Calu3 (cell line): ENCODE measurements around the gene FZD7. TPM values are rescaled to one million over a fixed set of nuclear protein-coding genes. Genes with fewer than 3 reads are reported as not detected.

Source experiments
- BruUV-seq: library from RNA; stranded (reverse); fragments of 400-500 nt; replicated peaks from 2 replicates; lab custom pipeline; 2021; lab: Mats Ljungman, UMichigan
- CTCF ChIA-PET: fragments of 300-600 bp; sonication (Branson Sonifier 250); formaldehyde crosslinking; loops from one replicate; lab custom pipeline; 2022; ENCODE audit warnings: antibody characterized with exemption; lab: Charles Lee
- DNase-seq: peaks from one replicate; pipeline ENCODE4 v3.0.0; 2022
- H3K27ac Mint-ChIP-seq: one replicate; pipeline ENCODE4 v1.8.0; 2022; ENCODE audit warnings: mixed read lengths; ENCODE audit not compliant: unreplicated experiment
- H3K27me3 Mint-ChIP-seq: one replicate; pipeline ENCODE4 v1.8.0; 2022; ENCODE audit warnings: mixed read lengths; ENCODE audit not compliant: unreplicated experiment
- H3K36me3 Mint-ChIP-seq: one replicate; pipeline ENCODE4 v1.8.0; 2022; ENCODE audit warnings: mild to moderate bottlenecking, moderate library complexity, mixed read lengths; ENCODE audit not compliant: insufficient read depth, unreplicated experiment
- H3K4me1 Mint-ChIP-seq: one replicate; pipeline ENCODE4 v1.8.0; 2022; ENCODE audit warnings: mild to moderate bottlenecking, low read depth, mixed read lengths; ENCODE audit not compliant: unreplicated experiment
- H3K4me3 Mint-ChIP-seq: one replicate; pipeline ENCODE4 v1.8.0; 2022; ENCODE audit warnings: mild to moderate bottlenecking, low read depth, moderate library complexity, mixed read lengths; ENCODE audit not compliant: unreplicated experiment
- H3K9me3 Mint-ChIP-seq: one replicate; pipeline ENCODE4 v1.8.0; 2022; ENCODE audit warnings: low read depth, mixed read lengths; ENCODE audit not compliant: unreplicated experiment
- CTCF ChIP-seq: fragments of 200-600 bp; IDR thresholded peaks from one replicate; pipeline ENCODE4 v1.8.0; 2022; ENCODE audit warnings: antibody characterized with exemption; ENCODE audit not compliant: unreplicated experiment
- intact Hi-C: fragments of 100-400 bp; cut with micrococcal nuclease; formaldehyde crosslinking; loops from one replicate; pipeline ENCODE4 v1.10.0; 2022; ENCODE audit not compliant: unreplicated experiment
- total RNA-seq: library from RNA; stranded (reverse); gene quantifications from 2 replicates; pipeline ENCODE4 v1.2.3, GENCODE V29; 2022

Gene FZD7
- total RNA-seq, 1 experiment from 2014 or later = 17.7 TPM

GRCh38 chr2:201999279-201999678 lies 34.4 kb upstream of the FZD7 start:
- CTCF ChIA-PET = no interaction called here
- intact Hi-C loops = no loop called here
- Mint-ChIP-seq H3K9me3 (peaks cover 2% of the 10 kb centered on the region), H3K36me3 (no peaks in the 10 kb centered on the region), H3K27me3 (no peaks in the 10 kb centered on the region), H3K27ac (no peak overlapping the region), H3K4me1 (peaks cover 22% of the 10 kb centered on the region), H3K4me3 (no peak overlapping the region)
- no TSS peak for BruUV-seq
- no peak for TF ChIP-seq CTCF
- no peak for DNase-seq

- Mint-ChIP-seq H3K36me3 (no peaks in the 10 kb centered on the region), H3K27me3 (peaks cover 12% of the 10 kb centered on the region), H3K4me3 (no peak overlapping the region), H3K4me1 (peaks cover 3% of the 10 kb centered on the region), H3K9me3 (no peaks in the 10 kb centered on the region), H3K27ac (no peak overlapping the region)
- TF ChIP-seq CTCF = no peak
- BruUV-seq = no TSS peak
- intact Hi-C loops = no loop called here
- CTCF ChIA-PET = no interaction called here
- DNase-seq = no peak
Measured at GRCh38 chr2:202001826-202002225, 31.8 kb upstream of the FZD7 start.

- Mint-ChIP-seq H3K9me3 (no peaks in the 10 kb centered on the region), H3K27ac (no peak overlapping the region), H3K36me3 (no peaks in the 10 kb centered on the region), H3K4me1 (no peaks in the 10 kb centered on the region), H3K27me3 (peaks cover 12% of the 10 kb centered on the region), H3K4me3 (no peak overlapping the region)
- CTCF ChIA-PET = no interaction called here
- TF ChIP-seq CTCF = no peak
- no peak for DNase-seq
- intact Hi-C loops = no loop called here
- no TSS peak for BruUV-seq
Measured at GRCh38 chr2:202002381-202002780, 31.3 kb upstream of the FZD7 start.

- BruUV-seq = no TSS peak
- H3K4me3 Mint-ChIP-seq = no peak overlapping the region
- no peak overlapping the region for H3K27ac Mint-ChIP-seq
- no peaks in the 10 kb centered on the region for H3K36me3 Mint-ChIP-seq
- CTCF ChIA-PET = interaction anchor here (0.6 kb wide), 1 partner anchor 148 kb away, joined by 4 read pairs; no protein-coding TSS in a partner anchor
- H3K9me3 Mint-ChIP-seq = no peaks in the 10 kb centered on the region
- H3K27me3 Mint-ChIP-seq = peaks cover 12% of the 10 kb centered on the region
- intact Hi-C loops = no loop called here
- no peak for TF ChIP-seq CTCF
- no peaks in the 10 kb centered on the region for H3K4me1 Mint-ChIP-seq
- DNase-seq = no peak
Measured at GRCh38 chr2:202005272-202005887, 28.3 kb upstream of the FZD7 start.
